ENCODE measurements around the gene COLQ. TPM values are rescaled to one million over a fixed set of nuclear protein-coding genes. Genes with fewer than 3 reads are reported as not detected.

Gene COLQ
- total RNA-seq, 1 experiment from 2014 or later = 0.64 TPM

DNA sequence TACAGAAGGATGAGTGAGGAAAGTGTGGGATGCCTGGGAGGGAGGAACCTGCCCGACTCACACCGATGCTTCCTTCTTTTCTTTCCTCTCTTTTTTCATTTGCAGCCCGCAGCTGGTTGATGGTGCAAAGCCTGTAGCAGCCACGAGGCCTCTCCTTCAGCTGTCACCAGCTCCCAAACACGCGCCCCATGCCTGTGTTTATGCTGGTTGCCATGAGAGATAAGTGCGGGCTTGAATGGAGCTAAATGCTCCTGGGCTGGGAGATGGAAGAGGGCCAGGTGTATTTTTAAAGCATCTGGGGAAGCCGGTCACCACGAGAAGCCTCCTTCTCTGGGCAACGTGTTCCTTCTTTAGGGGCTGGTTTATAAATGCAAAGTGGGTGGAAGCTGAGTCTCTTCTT, 9.3 kb downstream of the COLQ start:
- in situ Hi-C loops (cut with HindIII; ENCODE audit: low pct_unique_long_range_greater_than_20kb, low sequenced_read_pairs) = no loop called here
- no peak overlapping the region for H3K4me3 ChIP-seq (ENCODE audit: low read depth in 2 of 2, low read length in 2 of 2)

DNA sequence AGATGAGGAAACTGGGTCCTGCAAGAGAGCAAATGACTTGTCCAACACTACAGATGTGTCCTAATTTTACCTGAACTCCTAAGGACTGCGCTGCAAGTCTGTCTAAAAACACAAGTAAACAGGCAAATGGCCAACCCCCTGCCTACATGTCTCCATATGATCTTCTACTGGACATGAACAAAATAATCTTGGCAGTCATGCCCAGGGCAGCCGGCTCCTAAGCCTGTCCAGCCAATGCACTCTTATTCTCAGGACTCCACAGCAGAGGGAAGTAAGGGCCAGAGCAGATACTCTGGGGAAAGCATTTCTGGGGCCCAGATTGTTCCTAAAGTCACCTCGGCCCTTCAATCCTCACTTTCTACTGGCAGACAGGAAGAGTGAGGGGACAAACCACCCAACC, 10.3 kb downstream of the COLQ start:
- ATAC-seq (no peak), DNase-seq (ENCODE audit: low read depth, low spot score) (no peak)
- Histone ChIP-seq H3K4me3 (ENCODE audit: low read depth in 2 of 2, low read length in 2 of 2) (no peak overlapping the region), H3K4me1 (ENCODE audit: control insufficient read depth, insufficient read depth, low read length) (no peaks in the 10 kb centered on the region), H3K27me3 (ENCODE audit: control insufficient read depth, insufficient read depth, low read length) (no peaks in the 10 kb centered on the region), H3K27ac (ENCODE audit: low read length) (no peak overlapping the region), H3K36me3 (ENCODE audit: control insufficient read depth, insufficient read depth, low read length) (no peaks in the 10 kb centered on the region), H3K9me3 (ENCODE audit: control insufficient read depth, insufficient read depth, low read depth, low read length) (no peaks in the 10 kb centered on the region)
- TF ChIP-seq TCF7L2 (IDR thresholded peaks at IDR 0.05; ENCODE audit: low read depth, low read length) = no peak
- in situ Hi-C loops (cut with HindIII; ENCODE audit: low pct_unique_long_range_greater_than_20kb, low sequenced_read_pairs) (no loop called here), intact Hi-C loops (cut with micrococcal nuclease; ENCODE audit: unreplicated experiment) (no loop called here)
- no TSS peak for BruUV-seq (replicated peaks)
- POLR2A ChIA-PET = no interaction called here
- CTCF ChIA-PET = no interaction called here

More for the DNA sequence above, 9.3 kb downstream of the COLQ start:
- CTCF ChIA-PET = no interaction called here
- TF ChIP-seq SIN3A (IDR thresholded peaks at IDR 0.05; ENCODE audit: borderline replicate concordance, insufficient read depth, low read depth, low read length) (no peak), POLR2AphosphoS5 (IDR thresholded peaks at IDR 0.05; ENCODE audit: low read depth, low read length) (no peak), TCF7L2 (IDR thresholded peaks at IDR 0.05; ENCODE audit: low read depth, low read length) (no peak)
- TF ChIP-seq, protein P1, sequence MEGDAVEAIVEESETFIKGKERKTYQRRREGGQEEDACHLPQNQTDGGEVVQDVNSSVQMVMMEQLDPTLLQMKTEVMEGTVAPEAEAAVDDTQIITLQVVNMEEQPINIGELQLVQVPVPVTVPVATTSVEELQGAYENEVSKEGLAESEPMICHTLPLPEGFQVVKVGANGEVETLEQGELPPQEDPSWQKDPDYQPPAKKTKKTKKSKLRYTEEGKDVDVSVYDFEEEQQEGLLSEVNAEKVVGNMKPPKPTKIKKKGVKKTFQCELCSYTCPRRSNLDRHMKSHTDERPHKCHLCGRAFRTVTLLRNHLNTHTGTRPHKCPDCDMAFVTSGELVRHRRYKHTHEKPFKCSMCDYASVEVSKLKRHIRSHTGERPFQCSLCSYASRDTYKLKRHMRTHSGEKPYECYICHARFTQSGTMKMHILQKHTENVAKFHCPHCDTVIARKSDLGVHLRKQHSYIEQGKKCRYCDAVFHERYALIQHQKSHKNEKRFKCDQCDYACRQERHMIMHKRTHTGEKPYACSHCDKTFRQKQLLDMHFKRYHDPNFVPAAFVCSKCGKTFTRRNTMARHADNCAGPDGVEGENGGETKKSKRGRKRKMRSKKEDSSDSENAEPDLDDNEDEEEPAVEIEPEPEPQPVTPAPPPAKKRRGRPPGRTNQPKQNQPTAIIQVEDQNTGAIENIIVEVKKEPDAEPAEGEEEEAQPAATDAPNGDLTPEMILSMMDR (IDR thresholded peaks at IDR 0.05) = no peak
- TF ChIP-seq, protein P2, sequence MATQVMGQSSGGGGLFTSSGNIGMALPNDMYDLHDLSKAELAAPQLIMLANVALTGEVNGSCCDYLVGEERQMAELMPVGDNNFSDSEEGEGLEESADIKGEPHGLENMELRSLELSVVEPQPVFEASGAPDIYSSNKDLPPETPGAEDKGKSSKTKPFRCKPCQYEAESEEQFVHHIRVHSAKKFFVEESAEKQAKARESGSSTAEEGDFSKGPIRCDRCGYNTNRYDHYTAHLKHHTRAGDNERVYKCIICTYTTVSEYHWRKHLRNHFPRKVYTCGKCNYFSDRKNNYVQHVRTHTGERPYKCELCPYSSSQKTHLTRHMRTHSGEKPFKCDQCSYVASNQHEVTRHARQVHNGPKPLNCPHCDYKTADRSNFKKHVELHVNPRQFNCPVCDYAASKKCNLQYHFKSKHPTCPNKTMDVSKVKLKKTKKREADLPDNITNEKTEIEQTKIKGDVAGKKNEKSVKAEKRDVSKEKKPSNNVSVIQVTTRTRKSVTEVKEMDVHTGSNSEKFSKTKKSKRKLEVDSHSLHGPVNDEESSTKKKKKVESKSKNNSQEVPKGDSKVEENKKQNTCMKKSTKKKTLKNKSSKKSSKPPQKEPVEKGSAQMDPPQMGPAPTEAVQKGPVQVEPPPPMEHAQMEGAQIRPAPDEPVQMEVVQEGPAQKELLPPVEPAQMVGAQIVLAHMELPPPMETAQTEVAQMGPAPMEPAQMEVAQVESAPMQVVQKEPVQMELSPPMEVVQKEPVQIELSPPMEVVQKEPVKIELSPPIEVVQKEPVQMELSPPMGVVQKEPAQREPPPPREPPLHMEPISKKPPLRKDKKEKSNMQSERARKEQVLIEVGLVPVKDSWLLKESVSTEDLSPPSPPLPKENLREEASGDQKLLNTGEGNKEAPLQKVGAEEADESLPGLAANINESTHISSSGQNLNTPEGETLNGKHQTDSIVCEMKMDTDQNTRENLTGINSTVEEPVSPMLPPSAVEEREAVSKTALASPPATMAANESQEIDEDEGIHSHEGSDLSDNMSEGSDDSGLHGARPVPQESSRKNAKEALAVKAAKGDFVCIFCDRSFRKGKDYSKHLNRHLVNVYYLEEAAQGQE (IDR thresholded peaks at IDR 0.05; ENCODE audit: insufficient read depth in 1 of 2, low read depth in 2 of 2, low read length in 1 of 2) = no peak
- BruUV-seq (replicated peaks) = no TSS peak
- no peak overlapping the region for H3K27ac ChIP-seq (ENCODE audit: low read length)
- POLR2A ChIA-PET = no interaction called here
- H3K36me3 ChIP-seq (ENCODE audit: control insufficient read depth, insufficient read depth, low read length) = no peaks in the 10 kb centered on the region
- no peaks in the 10 kb centered on the region for H3K4me1 ChIP-seq (ENCODE audit: control insufficient read depth, insufficient read depth, low read length)
- ATAC-seq (no peak), DNase-seq (ENCODE audit: low read depth, low spot score) (no peak)
- no peaks in the 10 kb centered on the region for H3K9me3 ChIP-seq (ENCODE audit: control insufficient read depth, insufficient read depth, low read depth, low read length)
- intact Hi-C loops (cut with micrococcal nuclease; ENCODE audit: unreplicated experiment) = no loop called here
- H3K27me3 ChIP-seq (ENCODE audit: control insufficient read depth, insufficient read depth, low read length) = no peaks in the 10 kb centered on the region

DNA sequence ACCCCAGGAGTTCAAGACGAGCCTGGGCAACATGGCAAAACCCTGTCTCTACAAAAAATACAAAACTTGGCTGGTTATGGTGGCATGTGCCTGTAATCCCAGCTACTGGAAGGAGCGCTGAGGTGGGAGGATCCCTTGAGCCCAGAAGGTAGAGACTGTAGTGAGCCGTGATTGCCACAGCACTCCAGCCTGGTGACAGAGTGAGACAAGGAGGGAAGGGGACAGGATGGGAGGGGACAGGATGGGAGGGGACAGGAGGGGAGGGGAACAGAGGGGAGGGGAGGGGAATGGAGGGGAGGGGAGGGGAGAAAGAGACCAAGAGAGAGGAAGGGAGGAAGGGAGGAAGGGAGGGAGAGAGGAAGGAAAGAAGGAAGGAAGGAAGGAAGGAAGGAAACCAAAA, 11.0 kb downstream of the COLQ start:
- no peaks in the 10 kb centered on the region for H3K4me1 ChIP-seq (ENCODE audit: control insufficient read depth, insufficient read depth, low read length)
- no peak for DNase-seq (ENCODE audit: low read depth, low spot score)
- in situ Hi-C loops (cut with HindIII; ENCODE audit: low pct_unique_long_range_greater_than_20kb, low sequenced_read_pairs) = no loop called here
- ChIA-PET POLR2A (no interaction called here), CTCF (no interaction called here)
- H3K27me3 ChIP-seq (ENCODE audit: control insufficient read depth, insufficient read depth, low read length) = no peaks in the 10 kb centered on the region
- no peaks in the 10 kb centered on the region for H3K9me3 ChIP-seq (ENCODE audit: control insufficient read depth, insufficient read depth, low read depth, low read length)
- no peak overlapping the region for H3K4me3 ChIP-seq (ENCODE audit: low read depth in 2 of 2, low read length in 2 of 2)
- H3K36me3 ChIP-seq (ENCODE audit: control insufficient read depth, insufficient read depth, low read length) = no peaks in the 10 kb centered on the region
- H3K27ac ChIP-seq (ENCODE audit: low read length) = no peak overlapping the region
- no TSS peak for BruUV-seq (replicated peaks)
- TF ChIP-seq POLR2AphosphoS5 (IDR thresholded peaks at IDR 0.05; ENCODE audit: low read depth, low read length) (no peak), SIN3A (IDR thresholded peaks at IDR 0.05; ENCODE audit: borderline replicate concordance, insufficient read depth, low read depth, low read length) (no peak), TCF7L2 (IDR thresholded peaks at IDR 0.05; ENCODE audit: low read depth, low read length) (no peak)
- TF ChIP-seq, protein P1 (IDR thresholded peaks at IDR 0.05) = no peak
- TF ChIP-seq, protein P2 (IDR thresholded peaks at IDR 0.05; ENCODE audit: insufficient read depth in 1 of 2, low read depth in 2 of 2, low read length in 1 of 2) = no peak
- intact Hi-C loops (cut with micrococcal nuclease; ENCODE audit: unreplicated experiment) = no loop called here
- ATAC-seq = no peak
